Smooth muscle cell (in vitro differentiated cells): Measurements from ENCODE around the gene URB1. TPM values are rescaled to one million over a fixed set of nuclear protein-coding genes. Genes with fewer than 3 reads are reported as not detected.
A peak's percentile ranks its signal among the peaks of the same experiment; 100 is the strongest.

Experiments
- DNase-seq: peaks from one replicate; lab custom pipeline; 2025; ENCODE audit not compliant: unreplicated experiment; lab: John Stamatoyannopoulos, UW
- H2AFZ ChIP-seq: fragments of 200-600 bp; sonication (generic); 2 replicates; pipeline ENCODE4 v1.6.0; 2016; ENCODE audit warnings: antibody characterized with exemption, low read depth, mild to moderate bottlenecking
- H3F3A ChIP-seq: fragments of 200-600 bp; sonication (generic); 2 replicates; pipeline ENCODE4 v1.6.0; 2017; ENCODE audit warnings: antibody characterized with exemption, low read depth
- H3K27ac ChIP-seq: fragments of 200-600 bp; sonication (generic); 2 replicates; pipeline ENCODE4 v1.5.1; 2016; ENCODE audit warnings: low read depth, mild to moderate bottlenecking
- H3K27me3 ChIP-seq: fragments of 200-600 bp; sonication (generic); 2 replicates; pipeline ENCODE4 v1.6.1; 2016; ENCODE audit warnings: low read depth, mild to moderate bottlenecking
- H3K36me3 ChIP-seq: fragments of 200-600 bp; sonication (generic); 2 replicates; pipeline ENCODE4 v1.5.1; 2016; ENCODE audit warnings: low read depth
- H3K4me1 ChIP-seq: fragments of 200-600 bp; sonication (generic); 2 replicates; pipeline ENCODE4 v1.5.1; 2016; ENCODE audit warnings: low read depth
- H3K4me2 ChIP-seq: fragments of 200-600 bp; sonication (generic); 2 replicates; pipeline ENCODE4 v1.6.0; 2016; ENCODE audit warnings: mild to moderate bottlenecking
- H3K4me3 ChIP-seq: fragments of 200-600 bp; sonication (generic); 2 replicates; pipeline ENCODE4 v1.5.1; 2016; ENCODE audit warnings: mild to moderate bottlenecking
- H3K79me2 ChIP-seq: fragments of 200-600 bp; sonication (generic); 2 replicates; pipeline ENCODE4 v1.6.0; 2016; ENCODE audit warnings: low read depth, mild to moderate bottlenecking
- H3K9ac ChIP-seq: fragments of 200-600 bp; sonication (generic); 2 replicates; pipeline ENCODE4 v1.6.0; 2016; ENCODE audit warnings: low read depth
- H3K9me3 ChIP-seq: fragments of 200-600 bp; sonication (generic); replicated peaks from 2 replicates; pipeline ENCODE4 v1.5.1; 2016; ENCODE audit warnings: low read depth
- H4K20me1 ChIP-seq: fragments of 200-600 bp; sonication (generic); 2 replicates; pipeline ENCODE4 v1.6.0; 2016; ENCODE audit warnings: low read depth
- WGBS: methylation state at CpG from one replicate; pipeline ENCODE4 v1.1.7; 2016; ENCODE audit warnings: low lambda C conversion rate; 5-methylcytosine and 5-hydroxymethylcytosine counted together
- polyA plus RNA-seq: library from polyadenylated mRNA; unstranded; fragments of >200 nt; fragmentation: Nextera tagmentation; extraction: Ambion mirVana; gene quantifications from 2 replicates; pipeline ENCODE4 v1.2.1, GENCODE V29; 2016
- total RNA-seq: library from RNA; depleted of rRNA; stranded (reverse); fragments of >200 nt; gene quantifications from 2 replicates; pipeline ENCODE4 v1.2.3, GENCODE V29; 2014
- TF ChIP-seq, protein P1 (sequence below): fragments of 200-600 bp; sonication (generic); IDR thresholded peaks from 2 replicates; pipeline ENCODE4 v1.5.1; 2017; ENCODE audit warnings: borderline replicate concordance, mild to moderate bottlenecking, antibody characterized with exemption; ENCODE audit not compliant: insufficient read depth, poor library complexity, severe bottlenecking

URB1 gene
- total and polyA plus RNA-seq, 2 experiments from 2014 or later = 2.8 to 6.2 TPM

GRCh38 chr21:32413015-32413504, 20.2 kb upstream of the URB1 start:
- TF ChIP-seq, protein P1, sequence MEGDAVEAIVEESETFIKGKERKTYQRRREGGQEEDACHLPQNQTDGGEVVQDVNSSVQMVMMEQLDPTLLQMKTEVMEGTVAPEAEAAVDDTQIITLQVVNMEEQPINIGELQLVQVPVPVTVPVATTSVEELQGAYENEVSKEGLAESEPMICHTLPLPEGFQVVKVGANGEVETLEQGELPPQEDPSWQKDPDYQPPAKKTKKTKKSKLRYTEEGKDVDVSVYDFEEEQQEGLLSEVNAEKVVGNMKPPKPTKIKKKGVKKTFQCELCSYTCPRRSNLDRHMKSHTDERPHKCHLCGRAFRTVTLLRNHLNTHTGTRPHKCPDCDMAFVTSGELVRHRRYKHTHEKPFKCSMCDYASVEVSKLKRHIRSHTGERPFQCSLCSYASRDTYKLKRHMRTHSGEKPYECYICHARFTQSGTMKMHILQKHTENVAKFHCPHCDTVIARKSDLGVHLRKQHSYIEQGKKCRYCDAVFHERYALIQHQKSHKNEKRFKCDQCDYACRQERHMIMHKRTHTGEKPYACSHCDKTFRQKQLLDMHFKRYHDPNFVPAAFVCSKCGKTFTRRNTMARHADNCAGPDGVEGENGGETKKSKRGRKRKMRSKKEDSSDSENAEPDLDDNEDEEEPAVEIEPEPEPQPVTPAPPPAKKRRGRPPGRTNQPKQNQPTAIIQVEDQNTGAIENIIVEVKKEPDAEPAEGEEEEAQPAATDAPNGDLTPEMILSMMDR = no peak
- Histone ChIP-seq H3K4me3 (peak overlapping the region; percentile 57), H4K20me1 (no peaks in the 10 kb centered on the region), H3K27me3 (peaks cover 51% of the 10 kb centered on the region), H3K4me1 (peaks cover 23% of the 10 kb centered on the region), H3F3A (peaks cover 7% of the 10 kb centered on the region), H3K79me2 (no peaks in the 10 kb centered on the region), H3K36me3 (no peaks in the 10 kb centered on the region), H2AFZ (peak overlapping the region; percentile 89), H3K9ac (no peak overlapping the region), H3K9me3 (no peaks in the 10 kb centered on the region), H3K27ac (no peak overlapping the region), H3K4me2 (peak overlapping the region; percentile 86)
- DNase-seq = no peak
- WGBS = 12% methylated on average over 32 of the region's 32 CpGs

- Histone ChIP-seq H3F3A (peaks cover 7% of the 10 kb centered on the region), H3K9me3 (no peaks in the 10 kb centered on the region), H3K79me2 (no peaks in the 10 kb centered on the region), H3K27ac (no peak within 1 kb of the TSS), H4K20me1 (no peaks in the 10 kb centered on the region), H3K27me3 (peaks cover 51% of the 10 kb centered on the region), H3K4me2 (peak within 1 kb of the TSS; percentile 86), H2AFZ (peak within 1 kb of the TSS; percentile 89), H3K36me3 (no peaks in the 10 kb centered on the region), H3K4me3 (peak within 1 kb of the TSS; percentile 57), H3K4me1 (peaks cover 23% of the 10 kb centered on the region), H3K9ac (no peak within 1 kb of the TSS)
- WGBS = under 1% methylated on average over 60 of the region's 104 CpGs
- no peak for DNase-seq
- TF ChIP-seq, protein P1 = no peak
These were observed 19.6 kb upstream of the URB1 start, which contains the start of gene EVA1C for GRCh38 chr21:32412162-32413014. EVA1C (plus strand) TSS chr21:32412706; CDS start chr21:32412854, 148 bp downstream.

DNA sequence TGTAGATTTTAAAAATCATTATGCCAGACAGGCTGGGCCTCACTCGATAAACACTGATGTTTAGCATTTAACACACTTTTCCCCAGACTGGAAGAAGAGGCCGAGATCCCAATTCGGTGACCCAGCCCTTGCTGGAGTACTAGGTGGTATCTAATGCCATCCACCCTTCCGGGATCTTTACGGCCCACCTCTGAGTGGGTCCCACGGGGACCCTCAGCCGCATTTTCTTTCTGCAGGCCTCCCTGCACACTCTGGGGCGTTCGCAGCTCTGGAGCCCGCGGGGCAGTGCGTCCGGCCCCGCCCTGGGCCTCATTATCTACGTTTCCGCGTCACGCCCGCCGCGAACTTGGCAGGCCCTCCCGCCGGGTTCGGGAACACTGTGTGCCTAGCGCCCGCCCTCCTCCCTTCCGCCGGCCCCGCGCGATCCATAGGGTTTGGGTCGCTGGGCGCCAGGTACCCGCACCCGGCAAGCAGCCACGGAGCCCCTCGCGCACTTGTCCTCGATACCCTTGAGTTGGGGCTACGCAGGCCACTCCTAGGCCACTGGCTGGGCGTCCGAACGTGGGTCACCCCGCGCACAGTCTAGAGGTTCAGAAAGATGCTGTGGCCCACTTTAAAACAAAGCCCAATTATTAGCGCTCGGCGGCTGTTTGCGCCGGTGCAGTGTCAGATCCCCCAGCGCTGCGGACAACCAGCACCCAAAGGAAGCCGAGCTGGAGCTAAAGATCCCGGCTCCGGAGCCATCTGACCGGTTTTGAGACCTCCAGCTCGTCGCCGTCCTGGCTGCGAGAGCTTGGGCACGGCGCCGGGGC, 18.7 kb upstream of the URB1 start:
- Histone ChIP-seq H3K4me3 (peak overlapping the region; percentile 57), H3K9ac (no peak overlapping the region), H3K27me3 (peaks cover 51% of the 10 kb centered on the region), H3F3A (peaks cover 7% of the 10 kb centered on the region), H4K20me1 (no peaks in the 10 kb centered on the region), H3K27ac (no peak overlapping the region), H3K4me1 (peaks cover 23% of the 10 kb centered on the region), H2AFZ (peak overlapping the region; percentile 89), H3K4me2 (peak overlapping the region; percentile 86), H3K36me3 (no peaks in the 10 kb centered on the region), H3K79me2 (no peaks in the 10 kb centered on the region), H3K9me3 (no peaks in the 10 kb centered on the region)
- WGBS = 12% methylated on average over 63 of the region's 63 CpGs
- TF ChIP-seq, protein P1 = no peak
- DNase-seq = no peak
